HCT116 (cell line): ENCODE results near the gene TMEM208. TPM values are rescaled to one million over a fixed set of nuclear protein-coding genes. Genes with fewer than 3 reads are reported as not detected.

ENCODE experiments used
- ATAC-seq: fragments of 200-7000 bp; cut with Tn5 transposase; 2 replicates; pipeline ENCODE4 v1.9.1; 2020; ENCODE audit warnings: mild to moderate bottlenecking, moderate library complexity
- BruUV-seq: library from RNA; stranded (reverse); fragments of 400-500 nt; replicated peaks from 2 replicates; lab custom pipeline; 2021; lab: Mats Ljungman, UMichigan
- CTCF ChIA-PET: fragments of 300-600 bp; sonication (Branson Sonifier 250); formaldehyde crosslinking; loops from one replicate; lab custom pipeline; 2021; ENCODE audit warnings: antibody characterized with exemption; lab: Charles Lee
- POLR2A ChIA-PET: fragments of 300-600, 350-600 bp; sonication (Branson Sonifier 250); formaldehyde crosslinking; loops from one replicate; lab custom pipeline; 2021; ENCODE audit warnings: antibody characterized with exemption; lab: Charles Lee
- RAD21 ChIA-PET, 2 experiments: fragments of 300-600 bp; sonication (Branson Sonifier 250); formaldehyde crosslinking; loops; one replicate each; lab custom pipeline; 2023; ENCODE audit warnings: low total read pairs in 2 of 2; ENCODE audit not compliant: uncharacterized antibody in 2 of 2, unreplicated experiment in 2 of 2, low non-redundant PET in 1 of 2; lab: Charles Lee
- DNase-seq: peaks from one replicate; pipeline ENCODE4 v3.0.0-alpha.2; 2010; ENCODE audit warnings: low read depth, low spot score
- H2AFZ ChIP-seq: fragments of 200-600 bp; shearing (Covaris generic), sonication (generic); 2 replicates; pipeline ENCODE4 v1.6.1; 2017; ENCODE audit warnings: low read depth, mixed run types, mixed read lengths, antibody characterized with exemption, low read length; ENCODE audit not compliant: poor library complexity, severe bottlenecking
- H3K27ac ChIP-seq: 2 replicates; pipeline ENCODE4 v1.5.1; 2012; ENCODE audit warnings: low read depth, low read length
- H3K27me3 ChIP-seq: fragments of 200-600 bp; sonication (generic); 2 replicates; pipeline ENCODE4 v1.6.1; 2016; ENCODE audit warnings: mixed run types, low read length, mixed read lengths; ENCODE audit not compliant: insufficient read depth
- H3K36me3 ChIP-seq, 2 experiments: fragments of 200-500 bp in 1 of 2; fragments of 200-600 bp in 1 of 2; sonication (Bioruptor generic) in 1 of 2; sonication (generic) in 1 of 2; 2 replicates each; pipeline versions ENCODE4 v1.5.1 to v1.6.1; 2014 to 2016; ENCODE audit warnings: low read length in 2 of 2, inconsistent platforms in 1 of 2, mixed read lengths in 1 of 2, mixed run types in 1 of 2; ENCODE audit not compliant: insufficient read depth in 2 of 2, control insufficient read depth in 1 of 2
- H3K4me1 ChIP-seq, 2 experiments: fragments of 200-600 bp in 1 of 2; sonication (generic) in 1 of 2; 2 replicates each; pipeline versions ENCODE4 v1.5.1 to v1.6.1; 2012 to 2017; ENCODE audit warnings: low read length in 2 of 2, inconsistent platforms in 1 of 2, mild to moderate bottlenecking in 1 of 2, mixed read lengths in 1 of 2, mixed run types in 1 of 2, moderate library complexity in 1 of 2; ENCODE audit not compliant: insufficient read depth in 2 of 2, control insufficient read depth in 1 of 2
- H3K4me2 ChIP-seq: fragments of 200-600 bp; sonication (generic); 2 replicates; pipeline ENCODE4 v1.6.1; 2017; ENCODE audit warnings: mixed run types, low read length, mixed read lengths
- H3K4me3 ChIP-seq, 2 experiments: fragments of 200-600 bp in 1 of 2; sonication (generic) in 1 of 2; replicated peaks in 1 of 2; 2 replicates each; pipeline ENCODE4 v1.5.1; 2011 to 2016; ENCODE audit warnings: low read length in 2 of 2, control low read depth in 1 of 2, low read depth in 1 of 2, mild to moderate bottlenecking in 1 of 2, mixed read lengths in 1 of 2, mixed run types in 1 of 2
- H3K79me2 ChIP-seq: fragments of 200-600 bp; sonication (generic); 2 replicates; pipeline ENCODE4 v1.6.1; 2017; ENCODE audit warnings: mild to moderate bottlenecking, mixed run types, low read length, moderate library complexity, mixed read lengths; ENCODE audit not compliant: insufficient read depth
- H3K9ac ChIP-seq: fragments of 200-600 bp; sonication (generic); 2 replicates; pipeline ENCODE4 v1.6.1; 2016; ENCODE audit warnings: low read length, mixed read lengths
- H3K9me2 ChIP-seq: fragments of 200-600 bp; sonication (generic), shearing (Covaris generic); 2 replicates; pipeline ENCODE4 v1.6.1; 2017; ENCODE audit warnings: mixed run types, mild to moderate bottlenecking, moderate library complexity; ENCODE audit not compliant: insufficient read depth
- H3K9me3 ChIP-seq, 2 experiments: fragments of 200-500 bp in 1 of 2; fragments of 200-600 bp in 1 of 2; sonication (Bioruptor generic) in 1 of 2; sonication (generic) in 1 of 2; 2 replicates each; pipeline ENCODE4 v1.6.1; 2014 to 2017; ENCODE audit warnings: low read length in 2 of 2, mixed read lengths in 2 of 2, inconsistent platforms in 1 of 2, low read depth in 1 of 2, mild to moderate bottlenecking in 1 of 2, mixed run types in 1 of 2, moderate library complexity in 1 of 2; ENCODE audit not compliant: control insufficient read depth in 1 of 2, insufficient read depth in 1 of 2
- H4K20me1 ChIP-seq: fragments of 200-600 bp; sonication (generic), shearing (Covaris generic); 2 replicates; pipeline ENCODE4 v1.6.1; 2017; ENCODE audit warnings: mixed run types, mild to moderate bottlenecking, moderate library complexity; ENCODE audit not compliant: insufficient read depth
- ELF1 ChIP-seq: IDR thresholded peaks from 2 replicates; pipeline ENCODE4 v1.6.1; 2012; ENCODE audit warnings: low read depth, borderline replicate concordance
- POLR2A ChIP-seq: IDR thresholded peaks from 2 replicates; pipeline ENCODE4 v1.7.0; 2011; ENCODE audit warnings: borderline replicate concordance; ENCODE audit not compliant: insufficient read depth, insufficient read length; ENCODE audit errors: extremely low read depth
- POLR2AphosphoS5 ChIP-seq: IDR thresholded peaks from 2 replicates; pipeline ENCODE4 v1.6.1; 2011; ENCODE audit warnings: mild to moderate bottlenecking, low read depth, low read length, moderate library complexity
- RAD21 ChIP-seq: IDR thresholded peaks from 2 replicates; pipeline ENCODE4 v1.6.1; 2012; ENCODE audit warnings: low read depth, mild to moderate bottlenecking
- SP1 ChIP-seq: IDR thresholded peaks from 2 replicates; pipeline ENCODE4 v1.6.1; 2012; ENCODE audit warnings: low read depth
- TCF7L2 ChIP-seq: IDR thresholded peaks from 2 replicates; pipeline ENCODE4 v1.7.0; 2011; ENCODE audit warnings: borderline replicate concordance, inconsistent platforms; ENCODE audit not compliant: insufficient read depth, insufficient read length; ENCODE audit errors: extremely low read depth
- YY1 ChIP-seq: IDR thresholded peaks from 2 replicates; pipeline ENCODE4 v1.6.1; 2011; ENCODE audit warnings: low read length, low read depth, moderate library complexity, mild to moderate bottlenecking; ENCODE audit not compliant: insufficient replicate concordance; ENCODE audit errors: extremely low read depth
- ZFX ChIP-seq: fragments of 450-650 bp; IDR thresholded peaks from 2 replicates; pipeline ENCODE4 v1.6.1; 2017
- ZNF274 ChIP-seq: fragments of 200-500 bp; sonication (Bioruptor generic); IDR thresholded peaks from 2 replicates; pipeline ENCODE4 v1.6.1; 2014; ENCODE audit warnings: mild to moderate bottlenecking, low read depth, low read length, inconsistent platforms
- intact Hi-C: fragments of 100-400 bp; cut with micrococcal nuclease; formaldehyde crosslinking; loops from 2 replicates; pipeline ENCODE4 v1.10.0; 2022
- total RNA-seq: library from RNA; stranded (reverse); gene quantifications from one replicate; pipeline ENCODE4 v1.2.1, GENCODE V29; 2021; ENCODE audit not compliant: unreplicated experiment
- TF ChIP-seq, protein P1 (sequence below): IDR thresholded peaks from 2 replicates; pipeline ENCODE4 v1.6.1; 2011; ENCODE audit warnings: mild to moderate bottlenecking, low read length, moderate library complexity; ENCODE audit not compliant: insufficient replicate concordance; ENCODE audit errors: extremely low read depth
- TF ChIP-seq, protein P2 (sequence below): IDR thresholded peaks from 2 replicates; pipeline ENCODE4 v1.6.1; 2012
- TF ChIP-seq, protein P3 (sequence below): IDR thresholded peaks from 2 replicates; pipeline ENCODE4 v1.6.1; 2012; ENCODE audit warnings: low read depth

TMEM208 gene
- total RNA-seq, 1 experiment from 2014 or later: 36.1 TPM

DNA sequence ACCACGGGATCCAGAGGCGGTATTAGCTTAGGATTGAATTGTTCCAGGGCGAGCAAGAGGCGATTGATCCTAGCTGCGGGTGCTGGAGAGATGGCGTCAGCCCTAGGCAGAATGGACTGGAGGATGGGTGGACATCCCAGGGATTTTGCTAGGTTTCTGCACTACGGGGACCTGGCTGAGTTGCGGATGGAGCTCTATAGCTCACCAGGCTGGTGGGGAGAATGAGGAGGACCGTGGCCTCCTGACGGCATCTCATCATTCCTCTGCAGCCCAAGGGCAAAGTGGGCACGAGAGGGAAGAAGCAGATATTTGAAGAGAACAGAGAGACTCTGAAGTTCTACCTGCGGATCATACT, 614 bp downstream of the TMEM208 start:
- DNase-seq (no peak), ATAC-seq (no peak)
- Histone ChIP-seq H3K4me2 (peak overlapping the region; percentile 88), H3K36me3 (peaks cover 18 to 36% of the 10 kb centered on the region in 2 experiments; a peak in 3 of 4 replicates), H3K27me3 (no peaks in the 10 kb centered on the region), H3K4me1 (peaks cover 6 to 18% of the 10 kb centered on the region in 2 experiments; a peak in 3 of 4 replicates), H3K9ac (peak overlapping the region; percentile 80), H3K9me2 (no peaks in the 10 kb centered on the region), H4K20me1 (no peaks in the 10 kb centered on the region), H2AFZ (no peak overlapping the region), H3K79me2 (peaks cover 18% of the 10 kb centered on the region), H3K9me3 (no peaks in the 10 kb centered on the region), H3K27ac (peak overlapping the region; percentile 48), H3K4me3 (peak overlapping the region; percentile 80 to 88)
- ChIA-PET RAD21 (no interaction called here), CTCF (interaction anchor here (1.0 to 2.5 kb wide), 5 partner anchors 9 to 254 kb away, joined by 3 to 10 read pairs (median 9); partner anchors contain the start of gene ATP6V0D1), POLR2A (interaction anchor here (0.8 to 1.6 kb wide), 8 partner anchors 9 to 57 kb away, joined by 3 to 13 read pairs (median 4); partner anchors contain the start of genes FHOD1 and NOL3)
- no TSS peak for BruUV-seq
- no peak for TF ChIP-seq TCF7L2
- no peak for TF ChIP-seq POLR2A
- intact Hi-C loops: no loop called here

DNA sequence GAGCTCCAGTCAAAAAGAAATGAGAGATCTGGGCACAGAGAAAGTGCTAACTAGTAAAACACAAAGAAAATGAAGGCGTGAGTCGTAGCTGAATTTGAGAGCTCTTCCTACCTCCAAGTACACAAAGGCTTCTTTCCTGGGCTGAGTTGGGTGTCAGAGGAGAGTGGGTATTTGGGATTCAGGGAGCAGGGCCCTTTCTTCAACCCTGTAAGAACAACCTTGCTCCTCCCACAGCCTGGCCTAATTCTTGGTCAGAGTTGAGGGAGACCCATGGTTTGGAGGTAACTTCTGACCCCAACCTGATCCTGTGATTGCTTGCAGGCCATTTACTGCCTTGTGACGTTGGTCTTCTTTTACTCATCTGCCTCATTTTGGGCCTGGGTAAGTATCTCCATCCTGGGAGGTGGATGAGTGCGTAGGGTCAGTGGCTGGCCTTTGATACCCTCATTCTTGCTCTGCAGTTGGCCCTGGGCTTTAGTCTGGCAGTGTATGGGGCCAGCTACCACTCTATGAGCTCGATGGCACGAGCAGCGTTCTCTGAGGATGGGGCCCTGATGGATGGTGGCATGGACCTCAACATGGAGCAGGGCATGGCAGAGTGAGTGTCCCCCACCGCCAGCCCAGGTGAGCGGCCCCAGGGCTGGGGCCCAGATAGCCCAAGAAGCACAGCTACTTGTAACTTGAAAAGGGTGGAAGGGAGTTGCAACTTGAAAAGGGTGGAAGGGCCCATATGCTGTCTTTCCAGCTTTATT, 1.3 kb downstream of the TMEM208 start:
- RAD21 ChIA-PET: no interaction called here
- CTCF ChIA-PET: interaction anchor here (0.6 to 2.5 kb wide), 3 partner anchors 8 to 30 kb away, joined by 5 to 10 read pairs (median 9); no protein-coding TSS in a partner anchor
- Histone ChIP-seq H3K79me2 (peaks cover 18% of the 10 kb centered on the region), H2AFZ (no peak overlapping the region), H3K4me3 (peak overlapping the region; percentile 80 to 88), H3K4me2 (peak overlapping the region; percentile 88), H3K9ac (peak overlapping the region; percentile 80), H3K27me3 (no peaks in the 10 kb centered on the region), H3K36me3 (peaks cover 18 to 37% of the 10 kb centered on the region in 2 experiments; a peak in 3 of 4 replicates), H3K27ac (no peak overlapping the region), H3K9me2 (no peaks in the 10 kb centered on the region), H3K4me1 (peaks cover 6 to 18% of the 10 kb centered on the region in 2 experiments; a peak in 3 of 4 replicates), H4K20me1 (no peaks in the 10 kb centered on the region), H3K9me3 (no peaks in the 10 kb centered on the region)
- no TSS peak for BruUV-seq
- no peak for ATAC-seq
- POLR2A ChIA-PET: interaction anchor here (0.8 to 1.4 kb wide), 3 partner anchors 8 to 16 kb away, joined by 3 to 5 read pairs (median 3); no protein-coding TSS in a partner anchor
- intact Hi-C loops: no loop called here
- DNase-seq: no peak
- TF ChIP-seq TCF7L2: no peak
- no peak for TF ChIP-seq YY1
- TF ChIP-seq, protein P1, sequence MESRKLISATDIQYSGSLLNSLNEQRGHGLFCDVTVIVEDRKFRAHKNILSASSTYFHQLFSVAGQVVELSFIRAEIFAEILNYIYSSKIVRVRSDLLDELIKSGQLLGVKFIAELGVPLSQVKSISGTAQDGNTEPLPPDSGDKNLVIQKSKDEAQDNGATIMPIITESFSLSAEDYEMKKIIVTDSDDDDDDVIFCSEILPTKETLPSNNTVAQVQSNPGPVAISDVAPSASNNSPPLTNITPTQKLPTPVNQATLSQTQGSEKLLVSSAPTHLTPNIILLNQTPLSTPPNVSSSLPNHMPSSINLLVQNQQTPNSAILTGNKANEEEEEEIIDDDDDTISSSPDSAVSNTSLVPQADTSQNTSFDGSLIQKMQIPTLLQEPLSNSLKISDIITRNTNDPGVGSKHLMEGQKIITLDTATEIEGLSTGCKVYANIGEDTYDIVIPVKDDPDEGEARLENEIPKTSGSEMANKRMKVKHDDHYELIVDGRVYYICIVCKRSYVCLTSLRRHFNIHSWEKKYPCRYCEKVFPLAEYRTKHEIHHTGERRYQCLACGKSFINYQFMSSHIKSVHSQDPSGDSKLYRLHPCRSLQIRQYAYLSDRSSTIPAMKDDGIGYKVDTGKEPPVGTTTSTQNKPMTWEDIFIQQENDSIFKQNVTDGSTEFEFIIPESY: no peak
- TF ChIP-seq POLR2AphosphoS5: no peak; the same call in 1 of the 2 replicates
- TF ChIP-seq ZNF274: no peak
- TF ChIP-seq SP1: no peak
- TF ChIP-seq, protein P2, sequence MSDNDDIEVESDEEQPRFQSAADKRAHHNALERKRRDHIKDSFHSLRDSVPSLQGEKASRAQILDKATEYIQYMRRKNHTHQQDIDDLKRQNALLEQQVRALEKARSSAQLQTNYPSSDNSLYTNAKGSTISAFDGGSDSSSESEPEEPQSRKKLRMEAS: no peak
- TF ChIP-seq RAD21: no peak
- TF ChIP-seq POLR2A: no peak
- TF ChIP-seq ZFX: no peak
- TF ChIP-seq, protein P3, sequence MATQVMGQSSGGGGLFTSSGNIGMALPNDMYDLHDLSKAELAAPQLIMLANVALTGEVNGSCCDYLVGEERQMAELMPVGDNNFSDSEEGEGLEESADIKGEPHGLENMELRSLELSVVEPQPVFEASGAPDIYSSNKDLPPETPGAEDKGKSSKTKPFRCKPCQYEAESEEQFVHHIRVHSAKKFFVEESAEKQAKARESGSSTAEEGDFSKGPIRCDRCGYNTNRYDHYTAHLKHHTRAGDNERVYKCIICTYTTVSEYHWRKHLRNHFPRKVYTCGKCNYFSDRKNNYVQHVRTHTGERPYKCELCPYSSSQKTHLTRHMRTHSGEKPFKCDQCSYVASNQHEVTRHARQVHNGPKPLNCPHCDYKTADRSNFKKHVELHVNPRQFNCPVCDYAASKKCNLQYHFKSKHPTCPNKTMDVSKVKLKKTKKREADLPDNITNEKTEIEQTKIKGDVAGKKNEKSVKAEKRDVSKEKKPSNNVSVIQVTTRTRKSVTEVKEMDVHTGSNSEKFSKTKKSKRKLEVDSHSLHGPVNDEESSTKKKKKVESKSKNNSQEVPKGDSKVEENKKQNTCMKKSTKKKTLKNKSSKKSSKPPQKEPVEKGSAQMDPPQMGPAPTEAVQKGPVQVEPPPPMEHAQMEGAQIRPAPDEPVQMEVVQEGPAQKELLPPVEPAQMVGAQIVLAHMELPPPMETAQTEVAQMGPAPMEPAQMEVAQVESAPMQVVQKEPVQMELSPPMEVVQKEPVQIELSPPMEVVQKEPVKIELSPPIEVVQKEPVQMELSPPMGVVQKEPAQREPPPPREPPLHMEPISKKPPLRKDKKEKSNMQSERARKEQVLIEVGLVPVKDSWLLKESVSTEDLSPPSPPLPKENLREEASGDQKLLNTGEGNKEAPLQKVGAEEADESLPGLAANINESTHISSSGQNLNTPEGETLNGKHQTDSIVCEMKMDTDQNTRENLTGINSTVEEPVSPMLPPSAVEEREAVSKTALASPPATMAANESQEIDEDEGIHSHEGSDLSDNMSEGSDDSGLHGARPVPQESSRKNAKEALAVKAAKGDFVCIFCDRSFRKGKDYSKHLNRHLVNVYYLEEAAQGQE: no peak
- TF ChIP-seq ELF1: no peak
